Hepatic stellate cell (primary cell): ENCODE results near the gene COL24A1.

Source experiments
- DNase-seq: peaks from one replicate; pipeline ENCODE4 v3.0.0; 2011; ENCODE audit warnings: low spot score

The COL24A1 gene

DNA sequence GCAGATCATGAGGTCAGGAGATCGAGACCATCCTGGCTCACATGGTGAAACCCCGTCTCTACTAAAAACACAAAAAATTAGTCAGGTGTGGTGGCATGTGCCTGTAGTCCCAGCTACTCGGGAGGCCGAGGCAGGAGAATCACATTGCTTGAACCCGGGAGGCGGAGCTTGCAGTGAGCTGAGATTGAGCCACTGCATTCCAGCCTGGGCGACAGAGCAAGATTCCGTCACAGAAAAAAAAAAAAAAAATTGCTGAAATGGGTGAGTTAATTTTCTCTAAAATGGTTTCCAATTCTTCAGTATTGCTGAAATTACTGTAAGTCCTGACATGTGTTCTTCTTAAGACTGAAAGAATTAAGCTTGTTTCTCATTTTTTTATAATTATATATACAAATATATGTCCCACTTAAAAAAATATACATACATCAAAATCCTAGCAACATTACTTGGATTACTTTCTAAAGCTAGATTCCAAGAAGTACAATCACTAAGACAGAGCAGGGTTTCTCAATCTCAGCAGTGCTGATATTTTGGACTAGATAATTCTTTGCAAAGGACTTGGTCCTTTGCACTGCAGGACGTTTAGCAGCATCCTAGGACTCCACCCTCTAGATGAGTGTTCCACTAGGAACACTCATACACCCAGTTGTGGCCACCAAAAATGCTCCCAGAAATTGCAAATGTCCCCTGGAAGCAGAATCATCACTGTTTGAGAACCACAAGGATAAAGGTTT lies 473.1 kb downstream of the COL24A1 start:
- DNase-seq, result no peak

DNA sequence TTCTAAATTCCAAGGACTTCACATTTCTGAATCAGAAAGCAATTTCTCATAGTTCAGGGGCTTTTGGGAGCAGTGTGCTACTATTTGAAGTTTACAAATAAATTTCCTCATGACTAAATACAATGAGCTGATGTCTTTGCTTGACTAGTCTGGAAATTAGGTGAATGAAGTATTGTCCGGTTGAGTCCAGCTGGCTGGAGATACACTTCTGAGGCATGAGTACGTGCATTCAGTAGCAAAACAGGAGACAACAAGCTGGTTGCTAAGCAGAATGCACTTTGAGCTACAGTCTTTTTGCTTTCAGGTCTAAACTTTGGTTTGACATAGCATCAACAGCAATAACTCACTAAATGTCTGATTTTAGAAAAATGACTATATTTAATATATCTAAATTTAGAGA lies 475.5 kb downstream of the COL24A1 start:
- DNase-seq, result no peak
